ENCODE results near the gene PHLPP2.

PHLPP2 gene

DNA sequence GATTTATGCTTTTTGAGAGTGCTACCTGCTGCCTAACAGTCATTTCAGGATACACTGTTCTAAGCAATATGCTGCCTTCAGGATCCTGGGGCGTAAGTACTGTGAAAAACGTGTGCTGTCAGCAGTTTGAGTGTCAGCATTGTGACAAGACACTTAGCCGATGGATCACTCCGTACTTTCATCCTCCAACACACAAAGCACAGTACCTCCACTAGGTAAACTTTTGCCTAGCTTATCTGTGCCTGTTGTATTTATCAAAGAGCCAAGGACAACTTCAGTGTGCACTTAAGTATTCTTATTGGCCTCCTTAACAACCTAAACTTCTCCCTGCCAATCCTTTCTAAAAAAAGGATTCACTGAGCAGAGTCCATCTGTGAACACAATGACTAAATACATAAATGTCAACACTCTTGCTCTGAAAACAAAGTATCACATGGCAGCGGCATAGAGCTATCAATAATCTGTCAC is 33.8 kb upstream of the PHLPP2 start:
- H3K4me2 ChIP-seq (ENCODE audit: low read length) = no peak overlapping the region
- no peaks in the 10 kb centered on the region for H3K79me2 ChIP-seq (ENCODE audit: insufficient read depth, low read length)
- no peak overlapping the region for H3K27ac ChIP-seq (ENCODE audit: low read depth, low read length, poor library complexity, severe bottlenecking)
- H3K9me2 ChIP-seq (ENCODE audit: low read depth, low read length) = no peaks in the 10 kb centered on the region
- TF ChIP-seq, protein P1, sequence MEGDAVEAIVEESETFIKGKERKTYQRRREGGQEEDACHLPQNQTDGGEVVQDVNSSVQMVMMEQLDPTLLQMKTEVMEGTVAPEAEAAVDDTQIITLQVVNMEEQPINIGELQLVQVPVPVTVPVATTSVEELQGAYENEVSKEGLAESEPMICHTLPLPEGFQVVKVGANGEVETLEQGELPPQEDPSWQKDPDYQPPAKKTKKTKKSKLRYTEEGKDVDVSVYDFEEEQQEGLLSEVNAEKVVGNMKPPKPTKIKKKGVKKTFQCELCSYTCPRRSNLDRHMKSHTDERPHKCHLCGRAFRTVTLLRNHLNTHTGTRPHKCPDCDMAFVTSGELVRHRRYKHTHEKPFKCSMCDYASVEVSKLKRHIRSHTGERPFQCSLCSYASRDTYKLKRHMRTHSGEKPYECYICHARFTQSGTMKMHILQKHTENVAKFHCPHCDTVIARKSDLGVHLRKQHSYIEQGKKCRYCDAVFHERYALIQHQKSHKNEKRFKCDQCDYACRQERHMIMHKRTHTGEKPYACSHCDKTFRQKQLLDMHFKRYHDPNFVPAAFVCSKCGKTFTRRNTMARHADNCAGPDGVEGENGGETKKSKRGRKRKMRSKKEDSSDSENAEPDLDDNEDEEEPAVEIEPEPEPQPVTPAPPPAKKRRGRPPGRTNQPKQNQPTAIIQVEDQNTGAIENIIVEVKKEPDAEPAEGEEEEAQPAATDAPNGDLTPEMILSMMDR (IDR thresholded peaks at IDR 0.05; ENCODE audit: low read length) = no peak
- no peak for TF ChIP-seq EZH2 (IDR thresholded peaks at IDR 0.05; ENCODE audit: borderline replicate concordance, low read length)
- H3K36me3 ChIP-seq (ENCODE audit: insufficient read depth, low read length) = peaks cover 85% of the 10 kb centered on the region
- no peaks in the 10 kb centered on the region for H3K27me3 ChIP-seq (ENCODE audit: insufficient read depth, low read length)
- no peaks in the 10 kb centered on the region for H4K20me1 ChIP-seq (ENCODE audit: insufficient read depth, low read length)
- no peaks in the 10 kb centered on the region for H3F3A ChIP-seq (ENCODE audit: insufficient read depth, low read length)
- no peak overlapping the region for H3K4me3 ChIP-seq (ENCODE audit: low read depth, low read length, poor library complexity, severe bottlenecking)
- H3K4me1 ChIP-seq (ENCODE audit: insufficient read depth, low read length, severe bottlenecking) = no peaks in the 10 kb centered on the region
- H3K9me3 ChIP-seq (ENCODE audit: low read length) = no peaks in the 10 kb centered on the region
- no peak overlapping the region for H3K9ac ChIP-seq (ENCODE audit: low read length)
- H2AFZ ChIP-seq (ENCODE audit: low read length) = no peak overlapping the region

DNA sequence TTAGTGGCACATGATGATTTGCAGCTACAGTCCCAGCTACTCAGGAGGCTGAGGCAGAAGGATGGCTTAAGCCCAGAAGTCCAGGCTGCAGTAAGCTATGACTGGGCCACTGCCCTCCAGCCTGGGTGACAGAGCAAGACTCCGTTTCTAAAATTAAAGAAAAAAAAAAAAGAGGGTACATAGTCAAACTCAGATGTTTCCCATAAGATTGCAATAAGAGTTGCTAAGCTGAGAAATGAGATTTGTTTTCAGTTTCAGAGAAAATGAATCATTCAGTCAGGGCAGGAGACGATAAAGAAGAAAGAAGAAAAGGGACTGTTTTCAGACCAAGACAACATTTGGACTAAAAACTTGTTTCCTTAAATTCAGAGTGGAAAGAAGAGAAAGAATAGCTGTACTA is 30.2 kb upstream of the PHLPP2 start:
- Histone ChIP-seq H3K4me3 (ENCODE audit: low read depth, low read length, poor library complexity, severe bottlenecking) (no peak overlapping the region), H3K4me2 (ENCODE audit: low read length) (no peak overlapping the region), H3K36me3 (ENCODE audit: insufficient read depth, low read length) (peaks cover 78% of the 10 kb centered on the region), H3K9ac (ENCODE audit: low read length) (no peak overlapping the region), H3K27ac (ENCODE audit: low read depth, low read length, poor library complexity, severe bottlenecking) (no peak overlapping the region), H3K4me1 (ENCODE audit: insufficient read depth, low read length, severe bottlenecking) (no peaks in the 10 kb centered on the region), H3K79me2 (ENCODE audit: insufficient read depth, low read length) (no peaks in the 10 kb centered on the region), H3F3A (ENCODE audit: insufficient read depth, low read length) (no peaks in the 10 kb centered on the region), H3K9me2 (ENCODE audit: low read depth, low read length) (no peaks in the 10 kb centered on the region), H4K20me1 (ENCODE audit: insufficient read depth, low read length) (no peaks in the 10 kb centered on the region), H3K9me3 (ENCODE audit: low read length) (no peaks in the 10 kb centered on the region), H2AFZ (ENCODE audit: low read length) (no peak overlapping the region), H3K27me3 (ENCODE audit: insufficient read depth, low read length) (no peaks in the 10 kb centered on the region)
- TF ChIP-seq, protein P1 (IDR thresholded peaks at IDR 0.05; ENCODE audit: low read length) = no peak
- no peak for TF ChIP-seq EZH2 (IDR thresholded peaks at IDR 0.05; ENCODE audit: borderline replicate concordance, low read length)

DNA sequence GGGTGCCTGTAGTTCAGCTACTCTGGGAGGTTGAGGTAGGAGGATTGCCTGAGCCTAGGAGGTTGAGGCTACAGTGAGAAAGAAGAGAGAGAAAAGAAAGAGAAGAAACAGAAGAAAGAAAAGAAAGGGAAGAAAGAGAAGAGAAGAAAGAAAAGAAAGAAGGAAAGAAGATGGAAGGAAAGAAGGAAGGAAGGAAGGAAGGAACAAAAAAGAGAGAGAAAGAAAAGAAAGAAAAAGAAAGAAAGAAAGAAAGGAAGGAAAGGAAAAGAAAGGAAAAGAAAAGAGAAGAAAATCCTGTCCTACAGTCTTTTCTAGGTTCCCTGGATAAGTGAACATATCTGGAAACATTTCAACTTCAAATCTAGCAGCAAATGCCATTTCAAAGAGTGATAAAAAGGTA is 29.6 kb upstream of the PHLPP2 start:
- no peaks in the 10 kb centered on the region for H3K79me2 ChIP-seq (ENCODE audit: insufficient read depth, low read length)
- no peak for TF ChIP-seq EZH2 (IDR thresholded peaks at IDR 0.05; ENCODE audit: borderline replicate concordance, low read length)
- TF ChIP-seq, protein P1 (IDR thresholded peaks at IDR 0.05; ENCODE audit: low read length) = no peak
- no peak overlapping the region for H3K4me2 ChIP-seq (ENCODE audit: low read length)
- H3K9me3 ChIP-seq (ENCODE audit: low read length) = no peaks in the 10 kb centered on the region
- H3F3A ChIP-seq (ENCODE audit: insufficient read depth, low read length) = no peaks in the 10 kb centered on the region
- H2AFZ ChIP-seq (ENCODE audit: low read length) = no peak overlapping the region
- H3K27ac ChIP-seq (ENCODE audit: low read depth, low read length, poor library complexity, severe bottlenecking) = no peak overlapping the region
- H3K27me3 ChIP-seq (ENCODE audit: insufficient read depth, low read length) = no peaks in the 10 kb centered on the region
- H3K9ac ChIP-seq (ENCODE audit: low read length) = no peak overlapping the region
- H3K4me3 ChIP-seq (ENCODE audit: low read depth, low read length, poor library complexity, severe bottlenecking) = no peak overlapping the region
- H3K9me2 ChIP-seq (ENCODE audit: low read depth, low read length) = no peaks in the 10 kb centered on the region
- H3K36me3 ChIP-seq (ENCODE audit: insufficient read depth, low read length) = peaks cover 81% of the 10 kb centered on the region
- no peaks in the 10 kb centered on the region for H3K4me1 ChIP-seq (ENCODE audit: insufficient read depth, low read length, severe bottlenecking)
- no peaks in the 10 kb centered on the region for H4K20me1 ChIP-seq (ENCODE audit: insufficient read depth, low read length)

Measured in OCI-LY1 (cell line).